ENCODE results near the gene NUAK1.

- no peak for TF ChIP-seq CTCF (IDR thresholded peaks at IDR 0.05)
- no peak for TF ChIP-seq POLR2A (IDR thresholded peaks at IDR 0.05)
Observed at GRCh38 chr12:106091446-106091820, 47.3 kb downstream of the NUAK1 start.
